ACHN (cell line): ENCODE data around the gene OR6B1.

Experiments
- DNase-seq: peaks from one replicate; pipeline ENCODE4 v3.0.0-alpha.2; 2015
- in situ Hi-C: cut with HindIII; loops from 2 replicates; pipeline ENCODE4 v1.10.0; 2017; ENCODE audit warnings: low sequenced_read_pairs, low pct_ligation_motif_present, low pct_unique_long_range_greater_than_20kb

Gene OR6B1

GRCh38 chr7:144000020-144000419 is at the start of gene OR6B1:
OR6B1 (plus strand) TSS chr7:144000320; CDS start chr7:144003997, 3,677 bp downstream.
- no peak for DNase-seq
- in situ Hi-C loops, result no loop called here

GRCh38 chr7:143953421-143953820 is 46.7 kb upstream of the OR6B1 start:
- in situ Hi-C loops, result no loop called here
- no peak for DNase-seq

- DNase-seq, result no peak
- in situ Hi-C loops, result no loop called here
Measured at GRCh38 chr7:143954135-143954534, 46.0 kb upstream of the OR6B1 start.

- in situ Hi-C loops, result no loop called here
- DNase-seq, result no peak
Measured at GRCh38 chr7:143954544-143954943, 45.6 kb upstream of the OR6B1 start, which contains the start of gene OR2F1. OR2F1 (plus strand) TSS chr7:143954844; CDS start chr7:143959971, 5,127 bp downstream.

GRCh38 chr7:143958781-143959180 is 41.3 kb upstream of the OR6B1 start:
- no peak for DNase-seq
- in situ Hi-C loops, result no loop called here

GRCh38 chr7:143960813-143961610 is 39.1 kb upstream of the OR6B1 start:
- DNase-seq, result no peak
- in situ Hi-C loops, result no loop called here

GRCh38 chr7:143965280-143965679 is 34.8 kb upstream of the OR6B1 start:
- no peak for DNase-seq
- in situ Hi-C loops, result no loop called here

GRCh38 chr7:143967398-143967797 is 32.7 kb upstream of the OR6B1 start:
- no peak for DNase-seq
- in situ Hi-C loops, result no loop called here

- in situ Hi-C loops, result no loop called here
- DNase-seq, result no peak
Measured at GRCh38 chr7:143973870-143974416, 26.2 kb upstream of the OR6B1 start.

GRCh38 chr7:143974459-143974858 is 25.7 kb upstream of the OR6B1 start:
- DNase-seq, result no peak
- in situ Hi-C loops, result no loop called here

- in situ Hi-C loops, result no loop called here
- peak; percentile 60 for DNase-seq
Measured at GRCh38 chr7:143975617-143976016, 24.5 kb upstream of the OR6B1 start.

GRCh38 chr7:143978585-143978984 is 21.5 kb upstream of the OR6B1 start:
- in situ Hi-C loops, result no loop called here
- DNase-seq, result no peak

GRCh38 chr7:143979359-143979758 is 20.8 kb upstream of the OR6B1 start:
- in situ Hi-C loops, result no loop called here
- DNase-seq, result peak; percentile 45

GRCh38 chr7:143979998-143980397 is 20.1 kb upstream of the OR6B1 start:
- in situ Hi-C loops, result no loop called here
- DNase-seq, result no peak

GRCh38 chr7:143980746-143981510 is 19.2 kb upstream of the OR6B1 start:
- in situ Hi-C loops, result no loop called here
- no peak for DNase-seq

GRCh38 chr7:143983960-143984359 is 16.2 kb upstream of the OR6B1 start:
- in situ Hi-C loops, result no loop called here
- DNase-seq, result no peak

GRCh38 chr7:143987513-143987912 is 12.6 kb upstream of the OR6B1 start:
- in situ Hi-C loops, result no loop called here
- DNase-seq, result no peak

- in situ Hi-C loops, result no loop called here
- no peak for DNase-seq
Measured at GRCh38 chr7:143988976-143989745, 11.0 kb upstream of the OR6B1 start.

GRCh38 chr7:143992670-143993069 is 7.5 kb upstream of the OR6B1 start:
- no peak for DNase-seq
- in situ Hi-C loops, result no loop called here
